HepG2 (cell line): Measurements from ENCODE around the gene PRDX6. TPM values are rescaled to one million over a fixed set of nuclear protein-coding genes. Genes with fewer than 3 reads are reported as not detected.
A peak's percentile ranks its signal among the peaks of the same experiment; 100 is the strongest.

Source experiments
- HNF1A ChIP-seq, 2 experiments: sonication (generic) in 1 of 2; formaldehyde crosslinking in 1 of 2; IDR thresholded peaks; 2 replicates each; pipeline versions ENCODE4 v1.4.0 to v1.6.1; 2016 to 2020; ENCODE audit warnings: borderline replicate concordance in 1 of 2, low read depth in 1 of 2, mild to moderate bottlenecking in 1 of 2, missing genetic modification reagents in 1 of 2
- KIAA2018 ChIP-seq: sonication (generic); formaldehyde crosslinking; IDR thresholded peaks from 2 replicates; pipeline ENCODE4 v1.5.0; 2020; ENCODE audit warnings: mild to moderate bottlenecking, missing genetic modification reagents, borderline replicate concordance
- POLR2G ChIP-seq: fragments of 200-400 bp; formaldehyde crosslinking; IDR thresholded peaks from 2 replicates; pipeline ENCODE4 v1.6.1; 2018; ENCODE audit warnings: mild to moderate bottlenecking, low read depth, low read length, moderate library complexity
- SSRP1 ChIP-seq: IDR thresholded peaks from 2 replicates; pipeline ENCODE4 v1.6.1; 2016; ENCODE audit warnings: control low read depth
- ZBED4 ChIP-seq: sonication (generic); formaldehyde crosslinking; IDR thresholded peaks from 2 replicates; pipeline ENCODE4 v1.4.0; 2020; ENCODE audit warnings: missing genetic modification reagents, borderline replicate concordance
- ZNF44 ChIP-seq: sonication (generic); formaldehyde crosslinking; IDR thresholded peaks from 2 replicates; pipeline ENCODE4 v1.5.1; 2020; ENCODE audit warnings: mild to moderate bottlenecking, missing genetic modification reagents
- ZNF776 ChIP-seq: sonication (generic); formaldehyde crosslinking; IDR thresholded peaks from 2 replicates; pipeline ENCODE4 v1.4.0; 2020; ENCODE audit warnings: mild to moderate bottlenecking, missing genetic modification reagents
- polyA plus RNA-seq, 8 experiments: library from polyadenylated mRNA; depleted of rRNA in 3 of 8; stranded (reverse) in 7 of 8; unstranded in 1 of 8; fragments of >200 nt; fragmentation: Illumina TruSeq in 4 of 8; extraction: Trizol in 4 of 8; gene quantifications; 2 replicates each; pipeline versions ENCODE4 v1.2.1 to v1.2.3, GENCODE V29; 2011 to 2016; ENCODE audit warnings: low read depth in 4 of 8, missing spikeins in 1 of 8, mixed read lengths in 1 of 8; ENCODE audit not compliant: insufficient read depth in 1 of 8
- total RNA-seq, 5 experiments: library from RNA; depleted of rRNA; stranded (reverse); fragments of >200 nt; fragmentation: Illumina TruSeq; extraction: Trizol; gene quantifications; 2 replicates each; pipeline ENCODE4 v1.2.3, GENCODE V29; 2016; ENCODE audit warnings: low read depth in 1 of 5

The PRDX6 gene
- total and polyA plus RNA-seq, 2 of the 13 experiments (the other 11 are each of a cell fraction or from before 2014, with no cell fraction given), result 224 to 309 TPM

GRCh38 chr1:173477286-173478093, at the start of gene PRDX6 (continued):
- TF ChIP-seq ZBED4 (CRISPR knock-in tag) (no peak), KIAA2018 (CRISPR knock-in tag) (0 out of 2 replicates have a peak, but pooled peaks have one; percentile 70), POLR2G (peak; percentile 81), ZNF44 (CRISPR knock-in tag) (peak; percentile 24; the same call in 1 of the 2 replicates), HNF1A (IDR thresholded peaks at IDR 0.05; ENCODE audit: low read depth) (no peak), HNF1A (CRISPR knock-in tag; IDR thresholded peaks at IDR 0.05; ENCODE audit: borderline replicate concordance) (peak; percentile 54; the same call in 1 of the 2 replicates), SSRP1 (CRISPR knock-in tag) (no peak), ZNF776 (peak; percentile 74; the same call in 1 of the 2 replicates)
